ENCODE data around the gene ZNF507.

Gene ZNF507

DNA sequence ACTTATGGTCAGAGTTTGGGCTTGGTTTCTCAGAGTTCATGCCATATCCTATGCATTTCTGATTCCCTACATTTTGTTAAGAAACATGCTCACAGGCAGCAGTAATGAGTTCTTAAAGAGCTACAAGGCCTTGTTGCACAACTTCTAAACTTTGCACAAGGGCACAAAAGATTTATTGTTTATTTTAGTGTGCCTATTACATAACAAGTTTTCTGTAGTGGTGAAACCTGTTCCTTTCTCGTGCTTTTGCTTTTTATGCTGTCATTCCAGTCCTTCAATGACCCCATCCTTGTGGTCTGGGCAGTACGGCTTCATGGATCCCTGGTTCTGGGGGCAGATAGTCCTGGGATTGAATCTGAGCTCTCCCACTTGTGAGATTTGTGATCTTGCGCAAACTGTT, 17.8 kb downstream of the ZNF507 start:
- no peaks in the 10 kb centered on the region for H3K27me3 ChIP-seq (ENCODE audit: insufficient read depth, low read length)
- DNase-seq = peak; percentile 42 to 78
- no peak overlapping the region for H2AK5ac ChIP-seq (ENCODE audit: low read length)
- H3K36me3 ChIP-seq (ENCODE audit: control insufficient read depth in 1 of 2, insufficient read depth in 2 of 2, low read length in 2 of 2) = peaks cover 3 to 6% of the 10 kb centered on the region in 2 experiments
- H2BK12ac ChIP-seq (ENCODE audit: low read length) = no peak overlapping the region
- no peaks in the 10 kb centered on the region for H3K4me1 ChIP-seq (ENCODE audit: control insufficient read depth in 1 of 2, insufficient read depth in 2 of 2, low read length in 2 of 2)
- no peaks in the 10 kb centered on the region for H3K9me3 ChIP-seq (ENCODE audit: insufficient read depth, low read depth, low read length)
- no peak overlapping the region for H2BK5ac ChIP-seq (ENCODE audit: low read depth, low read length, poor library complexity)
- no peaks in the 10 kb centered on the region for H3K79me2 ChIP-seq (ENCODE audit: control insufficient read depth, insufficient read depth, low read length, poor library complexity)
- no peak overlapping the region for H3K27ac ChIP-seq (ENCODE audit: low read depth, low read length)
- H3K4me2 ChIP-seq (ENCODE audit: low read length) = no peak overlapping the region
- no peak overlapping the region for H3K4ac ChIP-seq (ENCODE audit: low read depth, low read length)
- no peak overlapping the region for H3K9ac ChIP-seq (ENCODE audit: low read length)
- H3K18ac ChIP-seq (ENCODE audit: low read length) = no peak overlapping the region
- no peaks in the 10 kb centered on the region for H3K79me1 ChIP-seq (ENCODE audit: low read length)
- no peak overlapping the region for H3K14ac ChIP-seq (ENCODE audit: low read length)
- WGBS (ENCODE audit: extremely low coverage, insufficient coverage, insufficient read length) = no CpG with 5 or more reads among the region's 3 CpGs
- H2AFZ ChIP-seq (ENCODE audit: insufficient read depth, low read length, poor library complexity) = no peak overlapping the region
- H4K8ac ChIP-seq (ENCODE audit: low read depth, low read length) = no peak overlapping the region
- no peak overlapping the region for H3K4me3 ChIP-seq (ENCODE audit: low read depth, low read length)
- no peak overlapping the region for H4K12ac ChIP-seq (ENCODE audit: low read depth, low read length)
- no peak overlapping the region for H2BK120ac ChIP-seq (ENCODE audit: insufficient read depth, low read length, poor library complexity)
- H3K23ac ChIP-seq (ENCODE audit: low read length) = no peak overlapping the region
- H4K91ac ChIP-seq (ENCODE audit: low read depth, low read length) = no peak overlapping the region

DNA sequence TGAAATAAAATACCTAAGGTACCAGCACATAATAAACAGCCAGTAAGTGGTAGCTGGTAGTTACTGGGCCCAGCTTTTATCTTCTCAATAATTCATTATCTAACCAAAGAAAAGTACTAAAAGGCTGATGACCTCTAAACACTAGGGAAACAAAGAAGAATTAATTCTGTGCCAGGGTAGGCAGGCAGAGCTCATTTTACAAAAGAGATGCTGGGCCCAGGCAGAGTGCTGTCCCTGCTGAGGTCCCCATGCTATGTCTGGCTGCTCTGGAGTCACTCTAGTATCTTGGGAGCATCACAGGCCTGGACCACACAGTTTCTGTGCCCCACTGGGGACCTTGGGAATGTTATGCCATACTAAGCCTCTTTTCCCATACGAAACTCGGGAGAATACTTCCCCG, 18.2 kb downstream of the ZNF507 start:
- H2BK120ac ChIP-seq (ENCODE audit: insufficient read depth, low read length, poor library complexity) = no peak overlapping the region
- H3K14ac ChIP-seq (ENCODE audit: low read length) = no peak overlapping the region
- no peak overlapping the region for H3K27ac ChIP-seq (ENCODE audit: low read depth, low read length)
- no peak overlapping the region for H2BK12ac ChIP-seq (ENCODE audit: low read length)
- DNase-seq = no peak
- H2AK5ac ChIP-seq (ENCODE audit: low read length) = no peak overlapping the region
- H3K27me3 ChIP-seq (ENCODE audit: insufficient read depth, low read length) = no peaks in the 10 kb centered on the region
- no peak overlapping the region for H3K18ac ChIP-seq (ENCODE audit: low read length)
- H3K36me3 ChIP-seq (ENCODE audit: control insufficient read depth in 1 of 2, insufficient read depth in 2 of 2, low read length in 2 of 2) = peaks cover 0 to 7% of the 10 kb centered on the region in 2 experiments
- H4K8ac ChIP-seq (ENCODE audit: low read depth, low read length) = no peak overlapping the region
- H3K79me1 ChIP-seq (ENCODE audit: low read length) = no peaks in the 10 kb centered on the region
- no peak overlapping the region for H3K9ac ChIP-seq (ENCODE audit: low read length)
- H3K4me3 ChIP-seq (ENCODE audit: low read depth, low read length) = no peak overlapping the region
- H3K79me2 ChIP-seq (ENCODE audit: control insufficient read depth, insufficient read depth, low read length, poor library complexity) = no peaks in the 10 kb centered on the region
- no peak overlapping the region for H3K4me2 ChIP-seq (ENCODE audit: low read length)
- no peak overlapping the region for H3K23ac ChIP-seq (ENCODE audit: low read length)
- WGBS (ENCODE audit: extremely low coverage, insufficient coverage, insufficient read length) = no CpG with 5 or more reads among the region's 3 CpGs
- no peak overlapping the region for H2BK5ac ChIP-seq (ENCODE audit: low read depth, low read length, poor library complexity)
- no peak overlapping the region for H2AFZ ChIP-seq (ENCODE audit: insufficient read depth, low read length, poor library complexity)
- no peaks in the 10 kb centered on the region for H3K9me3 ChIP-seq (ENCODE audit: insufficient read depth, low read depth, low read length)
- no peaks in the 10 kb centered on the region for H3K4me1 ChIP-seq (ENCODE audit: control insufficient read depth in 1 of 2, insufficient read depth in 2 of 2, low read length in 2 of 2)
- H3K4ac ChIP-seq (ENCODE audit: low read depth, low read length) = no peak overlapping the region
- H4K91ac ChIP-seq (ENCODE audit: low read depth, low read length) = no peak overlapping the region
- H4K12ac ChIP-seq (ENCODE audit: low read depth, low read length) = no peak overlapping the region

DNA sequence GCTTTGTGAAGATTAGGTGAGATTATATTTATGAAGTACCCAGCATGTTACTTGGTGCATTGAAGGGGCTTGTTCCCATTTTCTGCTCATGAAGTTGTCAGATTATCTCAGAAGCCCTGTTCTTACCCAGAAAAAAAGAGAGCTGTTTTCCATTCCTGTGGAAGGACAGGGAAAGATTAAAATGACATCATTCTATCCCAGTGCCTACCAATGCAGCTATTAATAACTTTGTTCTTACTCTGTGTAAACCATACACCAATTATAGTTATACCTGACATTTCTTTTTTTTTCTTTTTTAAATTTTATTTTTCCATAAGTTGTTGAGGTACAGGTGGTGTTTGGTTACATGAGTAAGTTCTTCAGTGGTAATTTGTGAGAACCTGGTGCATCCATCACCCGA, 18.6 kb downstream of the ZNF507 start:
- Histone ChIP-seq H2BK5ac (ENCODE audit: low read depth, low read length, poor library complexity) (no peak overlapping the region), H3K9me3 (ENCODE audit: insufficient read depth, low read depth, low read length) (no peaks in the 10 kb centered on the region), H3K14ac (ENCODE audit: low read length) (no peak overlapping the region), H2AK5ac (ENCODE audit: low read length) (no peak overlapping the region), H3K4me3 (ENCODE audit: low read depth, low read length) (no peak overlapping the region), H4K91ac (ENCODE audit: low read depth, low read length) (no peak overlapping the region), H4K8ac (ENCODE audit: low read depth, low read length) (no peak overlapping the region), H3K23ac (ENCODE audit: low read length) (no peak overlapping the region), H3K4me2 (ENCODE audit: low read length) (no peak overlapping the region), H3K79me2 (ENCODE audit: control insufficient read depth, insufficient read depth, low read length, poor library complexity) (no peaks in the 10 kb centered on the region), H2BK12ac (ENCODE audit: low read length) (no peak overlapping the region), H3K27ac (ENCODE audit: low read depth, low read length) (no peak overlapping the region), H3K27me3 (ENCODE audit: insufficient read depth, low read length) (no peaks in the 10 kb centered on the region), H3K4me1 (ENCODE audit: control insufficient read depth in 1 of 2, insufficient read depth in 2 of 2, low read length in 2 of 2) (no peaks in the 10 kb centered on the region), H3K36me3 (ENCODE audit: control insufficient read depth in 1 of 2, insufficient read depth in 2 of 2, low read length in 2 of 2) (peaks cover 0 to 7% of the 10 kb centered on the region in 2 experiments), H4K12ac (ENCODE audit: low read depth, low read length) (no peak overlapping the region), H3K79me1 (ENCODE audit: low read length) (no peaks in the 10 kb centered on the region), H3K4ac (ENCODE audit: low read depth, low read length) (no peak overlapping the region), H3K18ac (ENCODE audit: low read length) (no peak overlapping the region), H2BK120ac (ENCODE audit: insufficient read depth, low read length, poor library complexity) (no peak overlapping the region), H3K9ac (ENCODE audit: low read length) (no peak overlapping the region), H2AFZ (ENCODE audit: insufficient read depth, low read length, poor library complexity) (no peak overlapping the region)
- no peak for DNase-seq
- no CpG with 5 or more reads among the region's 1 CpG for WGBS (ENCODE audit: extremely low coverage, insufficient coverage, insufficient read length)

DNA sequence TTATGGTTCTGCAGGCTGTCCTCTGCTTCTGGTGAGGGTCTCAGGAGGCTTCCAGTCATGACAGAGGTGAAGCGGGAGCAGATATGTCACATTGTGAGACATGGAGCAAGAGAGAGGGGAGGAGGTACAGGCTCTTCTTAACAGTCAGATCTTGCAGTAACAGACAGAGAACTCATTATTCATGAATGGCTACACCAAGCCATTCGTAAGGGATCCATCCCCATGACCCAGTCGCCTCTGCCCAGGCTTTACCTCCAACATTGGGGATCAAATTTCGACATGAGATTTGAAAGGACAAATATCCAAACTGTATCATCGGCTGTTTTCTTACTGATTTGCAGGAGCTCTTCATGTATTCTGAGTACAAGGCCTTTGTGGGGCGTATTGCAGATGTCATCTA, 21.7 kb downstream of the ZNF507 start:
- Histone ChIP-seq H2BK5ac (ENCODE audit: low read depth, low read length, poor library complexity) (no peak overlapping the region), H3K9ac (ENCODE audit: low read length) (no peak overlapping the region), H3K18ac (ENCODE audit: low read length) (no peak overlapping the region), H3K14ac (ENCODE audit: low read length) (no peak overlapping the region), H3K36me3 (ENCODE audit: control insufficient read depth in 1 of 2, insufficient read depth in 2 of 2, low read length in 2 of 2) (peaks cover 2 to 5% of the 10 kb centered on the region in 2 experiments), H3K9me3 (ENCODE audit: insufficient read depth, low read depth, low read length) (no peaks in the 10 kb centered on the region), H3K4me1 (ENCODE audit: control insufficient read depth in 1 of 2, insufficient read depth in 2 of 2, low read length in 2 of 2) (no peaks in the 10 kb centered on the region), H3K4me2 (ENCODE audit: low read length) (no peak overlapping the region), H3K79me1 (ENCODE audit: low read length) (no peaks in the 10 kb centered on the region), H4K8ac (ENCODE audit: low read depth, low read length) (no peak overlapping the region), H4K91ac (ENCODE audit: low read depth, low read length) (no peak overlapping the region), H3K79me2 (ENCODE audit: control insufficient read depth, insufficient read depth, low read length, poor library complexity) (no peaks in the 10 kb centered on the region), H3K27me3 (ENCODE audit: insufficient read depth, low read length) (no peaks in the 10 kb centered on the region), H2BK120ac (ENCODE audit: insufficient read depth, low read length, poor library complexity) (no peak overlapping the region), H3K4me3 (ENCODE audit: low read depth, low read length) (no peak overlapping the region), H3K23ac (ENCODE audit: low read length) (no peak overlapping the region), H3K4ac (ENCODE audit: low read depth, low read length) (no peak overlapping the region), H2AK5ac (ENCODE audit: low read length) (no peak overlapping the region), H4K12ac (ENCODE audit: low read depth, low read length) (no peak overlapping the region), H2BK12ac (ENCODE audit: low read length) (no peak overlapping the region), H3K27ac (ENCODE audit: low read depth, low read length) (no peak overlapping the region), H2AFZ (ENCODE audit: insufficient read depth, low read length, poor library complexity) (no peak overlapping the region)
- no peak for DNase-seq
- no CpG with 5 or more reads among the region's 6 CpGs for WGBS (ENCODE audit: extremely low coverage, insufficient coverage, insufficient read length)
